Measurements from ENCODE around the gene HMGN1.

DNA sequence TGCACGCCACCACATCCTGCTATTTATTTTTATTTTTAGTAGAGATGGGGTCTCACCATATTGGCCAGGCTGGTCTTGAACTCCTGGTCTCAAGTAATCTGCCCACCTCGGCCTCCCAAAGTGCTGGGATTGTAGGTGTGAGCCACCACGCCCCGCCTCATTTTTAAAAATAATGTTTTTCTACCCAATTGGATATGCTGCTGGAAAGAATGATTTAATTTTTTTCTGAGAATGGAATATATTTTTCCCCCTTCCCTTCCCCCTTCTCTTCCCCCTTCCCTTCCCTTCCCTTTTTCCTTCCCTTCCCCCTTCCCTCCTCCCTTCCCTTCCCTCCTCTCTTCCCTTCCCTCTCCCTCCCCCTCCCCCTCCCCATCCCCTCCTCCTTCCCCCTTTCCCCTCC is 17.7 kb upstream of the HMGN1 start:
- TF ChIP-seq, protein P1, sequence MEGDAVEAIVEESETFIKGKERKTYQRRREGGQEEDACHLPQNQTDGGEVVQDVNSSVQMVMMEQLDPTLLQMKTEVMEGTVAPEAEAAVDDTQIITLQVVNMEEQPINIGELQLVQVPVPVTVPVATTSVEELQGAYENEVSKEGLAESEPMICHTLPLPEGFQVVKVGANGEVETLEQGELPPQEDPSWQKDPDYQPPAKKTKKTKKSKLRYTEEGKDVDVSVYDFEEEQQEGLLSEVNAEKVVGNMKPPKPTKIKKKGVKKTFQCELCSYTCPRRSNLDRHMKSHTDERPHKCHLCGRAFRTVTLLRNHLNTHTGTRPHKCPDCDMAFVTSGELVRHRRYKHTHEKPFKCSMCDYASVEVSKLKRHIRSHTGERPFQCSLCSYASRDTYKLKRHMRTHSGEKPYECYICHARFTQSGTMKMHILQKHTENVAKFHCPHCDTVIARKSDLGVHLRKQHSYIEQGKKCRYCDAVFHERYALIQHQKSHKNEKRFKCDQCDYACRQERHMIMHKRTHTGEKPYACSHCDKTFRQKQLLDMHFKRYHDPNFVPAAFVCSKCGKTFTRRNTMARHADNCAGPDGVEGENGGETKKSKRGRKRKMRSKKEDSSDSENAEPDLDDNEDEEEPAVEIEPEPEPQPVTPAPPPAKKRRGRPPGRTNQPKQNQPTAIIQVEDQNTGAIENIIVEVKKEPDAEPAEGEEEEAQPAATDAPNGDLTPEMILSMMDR (IDR thresholded peaks at IDR 0.05): no peak
- TF ChIP-seq POLR2AphosphoS5 (IDR thresholded peaks at IDR 0.05): no peak

Data from prostate gland (tissue), 2 donors.